ENCODE data around the gene RAC3.

- no peak for TF ChIP-seq EZH2 (IDR thresholded peaks at IDR 0.05; ENCODE audit: borderline replicate concordance, low read length)
- no peak for TF ChIP-seq CTCF (conservative IDR thresholded peaks at IDR 0.05 in 1 of 2, IDR thresholded peaks at IDR 0.05 in 1 of 2; ENCODE audit: extremely low read depth in 1 of 2, insufficient read depth in 1 of 2, low read depth in 1 of 2, low read length in 2 of 2)
These were observed 34.3 kb downstream of the RAC3 start, which contains the start of gene DUS1L for GRCh38 chr17:82065638-82066303.

Data from mammary epithelial cell (primary cell).